SW 1271 (cell line): ENCODE measurements around the gene COL25A1.
"Not testable (repeated sequence)": the region's sequence is repeated elsewhere in the genome, so short reads cannot be mapped to it uniquely, and the experiment has no call there.

Experiments used
- DNase-seq, 2 experiments: peaks; one replicate each; lab custom pipeline; 2025; lab: John Stamatoyannopoulos, UW

The COL25A1 gene

DNA sequence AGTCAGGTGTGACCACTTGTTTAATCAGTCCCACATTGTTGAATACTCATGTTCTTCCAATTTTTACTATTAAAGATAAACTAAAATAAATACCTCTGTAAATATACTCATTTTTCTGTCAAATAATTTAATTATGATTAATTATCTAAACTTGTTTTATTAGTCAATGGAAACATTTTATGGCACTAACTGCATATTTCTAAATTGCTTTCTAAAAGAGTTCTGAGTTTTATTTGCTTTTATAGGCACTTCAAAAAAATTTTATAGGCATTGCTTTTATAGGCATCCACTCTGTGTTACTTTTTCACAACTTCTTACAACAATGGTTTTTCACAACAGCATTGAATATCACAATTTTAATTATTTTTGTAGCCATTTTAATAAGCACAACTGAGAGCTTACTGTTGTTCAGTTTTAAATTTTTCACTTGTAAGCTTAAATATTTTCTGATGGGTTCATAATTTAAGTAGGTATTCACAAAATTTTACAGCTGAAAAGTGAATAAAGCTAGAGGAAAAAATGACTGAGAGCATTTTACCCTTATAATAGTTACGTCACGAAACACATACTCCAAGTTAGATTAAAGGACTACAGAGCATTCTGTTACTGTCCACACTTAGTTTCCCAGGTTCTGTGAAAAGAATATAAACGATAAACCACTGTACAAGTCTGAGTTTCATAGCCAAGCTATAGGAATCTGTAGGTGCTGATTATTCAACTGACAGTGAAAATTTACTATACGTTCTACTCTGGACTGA lies 398.8 kb downstream of the COL25A1 start:
- no peak for DNase-seq

DNA sequence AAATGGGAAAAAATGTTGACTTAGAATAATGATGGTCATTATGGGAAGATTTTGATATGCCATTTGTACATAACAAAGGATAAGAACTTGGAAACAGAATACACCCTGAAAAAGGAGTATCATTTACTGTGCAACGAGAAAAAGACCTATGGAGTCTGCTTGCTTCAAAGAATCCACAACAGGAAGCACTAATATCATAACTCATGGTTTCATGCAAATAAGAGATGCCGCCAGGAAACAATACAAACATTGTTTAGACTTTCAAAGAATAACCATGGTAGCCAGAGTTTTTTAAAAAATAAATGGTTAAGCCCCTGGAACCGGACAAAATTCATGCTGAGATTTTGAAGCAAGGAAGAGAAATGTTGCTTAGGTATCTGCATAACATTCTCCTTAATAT lies 399.7 kb downstream of the COL25A1 start:
- DNase-seq = no peak

DNA sequence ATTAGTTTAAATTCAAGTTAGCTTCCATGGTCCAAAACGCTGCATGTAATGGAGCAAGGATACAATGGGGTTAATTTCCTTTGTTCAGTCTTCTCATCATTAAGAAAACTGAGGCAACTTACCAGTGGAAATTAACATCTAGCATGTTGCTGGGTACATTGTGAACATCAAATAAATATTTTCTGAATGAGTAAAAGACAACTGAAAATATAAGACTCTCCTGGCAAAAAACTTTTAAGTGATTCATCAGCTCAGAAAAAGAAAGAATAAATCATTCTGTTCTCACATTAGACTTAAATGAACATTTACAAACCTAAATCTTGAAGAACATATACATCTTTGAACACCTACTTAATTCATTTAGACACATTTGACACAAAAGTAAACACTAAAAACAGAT lies 401.2 kb downstream of the COL25A1 start:
- no peak for DNase-seq

DNA sequence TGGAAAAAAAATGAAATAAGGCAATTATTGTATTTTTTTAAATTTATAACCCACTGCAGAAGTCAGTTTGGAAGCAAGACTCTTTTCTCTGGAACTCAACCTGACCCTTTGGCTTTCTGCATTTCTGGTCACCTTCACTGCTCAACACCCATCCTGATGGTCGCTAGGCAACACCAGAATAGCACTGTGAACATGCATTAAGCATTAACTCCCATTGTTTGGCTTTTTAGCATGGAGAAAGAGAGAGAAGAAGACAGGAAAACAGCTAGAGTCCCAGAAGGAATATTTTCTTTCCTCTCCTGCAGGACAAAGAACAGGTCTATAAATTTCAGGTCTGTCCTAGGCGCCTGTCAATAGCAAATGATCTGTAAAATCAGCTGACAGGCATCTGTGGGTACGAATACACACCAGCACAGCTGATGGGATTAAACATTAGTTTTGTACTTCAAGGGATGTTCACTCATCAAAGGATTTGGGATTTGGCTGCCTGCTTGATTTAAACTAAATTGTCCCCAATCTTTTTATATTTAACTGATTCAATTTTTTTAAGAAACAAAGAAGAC lies 402.4 kb downstream of the COL25A1 start:
- no peak for DNase-seq

DNA sequence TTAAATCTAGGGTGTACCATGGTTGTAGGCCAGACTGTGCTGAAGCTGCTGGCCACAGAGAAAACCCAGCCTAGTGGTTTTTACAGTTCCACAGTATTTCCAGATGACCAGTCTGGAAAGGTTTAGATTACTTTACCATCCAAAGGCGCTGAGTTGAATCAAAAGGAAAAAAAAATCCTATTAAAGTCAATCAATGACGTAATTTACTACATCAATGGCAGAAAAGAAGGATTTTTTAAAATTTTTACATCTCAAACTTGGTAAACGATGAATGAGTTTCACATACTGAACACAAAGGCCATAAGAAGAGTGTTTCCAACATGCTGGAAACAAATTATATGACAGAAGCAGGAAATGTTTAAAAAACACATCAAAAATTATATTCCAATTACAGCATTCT lies 409.0 kb downstream of the COL25A1 start:
- no peak for DNase-seq

DNA sequence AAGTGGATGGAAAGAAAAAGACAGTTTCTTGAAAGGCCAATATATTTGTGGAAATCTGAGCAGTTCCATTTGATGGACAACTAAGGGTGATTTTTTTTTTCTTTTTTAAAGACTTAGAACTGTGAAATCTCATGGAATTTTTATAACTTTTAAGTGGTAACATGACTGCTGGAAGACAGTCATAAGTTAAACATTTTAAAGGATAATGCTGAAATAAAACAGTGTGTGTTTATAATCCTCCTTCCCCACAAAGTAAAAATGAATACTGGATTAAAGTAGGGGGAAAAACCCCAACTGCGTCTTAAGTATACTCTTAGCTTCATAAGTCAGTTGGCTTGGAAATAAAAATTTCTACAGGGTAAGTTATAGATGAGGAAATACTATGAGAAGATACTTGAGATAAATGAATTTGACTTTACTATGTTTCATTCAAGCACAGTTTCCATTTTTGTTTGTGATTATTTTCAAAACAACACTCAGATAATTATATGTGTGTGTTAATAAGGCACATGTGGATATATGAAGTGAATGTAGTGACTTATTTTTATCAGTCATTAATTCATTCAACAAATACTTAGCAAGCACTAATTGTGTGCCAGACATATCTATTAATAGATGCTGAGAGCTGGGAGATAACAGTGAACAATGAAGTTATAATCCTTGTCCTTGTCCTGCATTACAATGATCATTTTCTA lies 410.4 kb downstream of the COL25A1 start:
- DNase-seq = no peak

DNA sequence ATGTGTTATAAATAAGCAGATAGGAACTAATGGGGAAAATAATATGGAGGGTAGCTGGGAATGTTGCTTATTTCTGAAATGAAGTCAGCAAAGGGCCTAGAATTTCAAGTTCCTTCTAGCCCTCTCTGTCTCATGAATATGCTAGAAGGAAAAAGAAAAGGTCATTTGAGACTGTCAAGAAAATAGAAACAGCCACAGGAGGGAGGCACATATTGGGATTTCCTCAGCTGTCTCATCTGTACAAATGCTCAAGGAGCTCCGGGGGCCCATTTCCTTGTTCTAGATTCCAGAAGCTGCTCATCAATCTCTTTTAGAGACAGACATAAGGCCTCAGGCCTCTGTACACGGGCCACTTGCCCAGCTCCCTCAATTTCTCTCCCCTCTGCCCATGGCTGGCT lies 412.0 kb downstream of the COL25A1 start:
- no peak for DNase-seq

DNA sequence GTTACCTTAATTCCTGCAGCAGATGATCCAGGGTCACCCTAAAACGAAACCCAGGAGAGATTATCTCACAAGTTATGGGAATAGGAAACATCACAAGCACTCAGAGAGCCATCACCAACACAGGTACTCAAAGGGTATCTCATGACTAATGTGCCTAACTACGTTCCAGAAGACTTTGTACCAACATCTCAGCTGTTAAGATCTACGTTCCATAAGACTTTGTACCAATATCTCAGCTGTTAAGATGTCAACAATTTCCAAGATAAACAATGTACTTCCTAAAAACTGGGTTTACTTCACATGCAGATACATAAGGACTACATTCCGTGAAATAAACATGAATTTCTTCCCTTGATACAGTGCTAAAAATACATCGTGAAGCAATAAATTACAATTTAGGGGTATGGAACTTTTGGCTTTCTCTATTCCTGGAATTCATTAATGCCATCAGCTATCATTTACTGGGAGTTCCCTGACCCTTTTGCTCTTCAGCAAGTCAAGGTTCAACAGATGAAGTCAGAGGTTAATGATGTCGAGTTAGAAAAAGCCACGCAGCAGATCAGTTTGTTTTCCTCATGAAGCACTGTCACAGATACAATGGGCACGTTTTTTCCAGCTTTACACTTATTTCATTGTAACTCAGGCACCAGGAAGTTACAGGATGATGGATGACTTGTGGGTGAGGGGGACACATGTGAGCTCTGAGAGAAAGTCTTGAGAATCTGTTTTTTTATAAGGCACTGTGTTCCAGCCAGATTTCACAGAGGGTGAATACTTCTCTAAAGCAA lies 412.6 kb downstream of the COL25A1 start:
- DNase-seq = no peak

DNA sequence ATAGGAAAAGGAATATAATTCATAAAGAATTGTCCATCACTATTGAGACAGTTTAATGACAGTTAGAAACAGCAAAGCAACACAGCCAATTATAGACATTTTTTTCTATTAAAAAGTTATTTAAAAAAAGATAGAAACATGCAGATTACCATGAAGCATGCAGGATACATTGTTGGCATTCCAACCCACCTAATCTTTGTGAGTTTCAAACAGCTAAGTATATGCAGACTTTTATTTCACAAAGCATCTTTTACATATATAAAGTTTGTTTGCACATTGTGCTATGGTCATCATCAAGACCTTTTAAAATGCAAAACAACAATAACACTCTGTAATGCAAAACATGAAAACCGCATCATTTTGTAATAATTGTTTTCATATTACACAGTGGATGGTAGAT lies 413.7 kb downstream of the COL25A1 start:
- DNase-seq = no peak

DNA sequence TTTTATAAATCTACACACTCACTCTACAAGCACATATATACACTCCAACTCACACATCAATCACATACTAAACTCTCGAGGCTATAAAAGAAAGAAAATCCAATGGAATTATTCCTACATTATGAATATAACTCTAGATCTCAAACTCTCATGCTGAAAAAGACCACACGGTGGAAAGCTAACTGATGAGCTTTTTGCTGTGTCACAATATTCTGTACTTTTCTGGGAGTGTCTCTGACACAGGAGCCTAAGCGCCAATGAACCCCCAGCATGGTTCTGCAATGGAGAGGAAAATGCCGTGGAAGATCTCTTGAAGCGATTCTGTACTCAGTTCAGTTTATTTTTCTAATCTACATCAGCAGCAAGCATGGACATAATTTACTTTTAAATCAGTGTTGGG lies 415.4 kb downstream of the COL25A1 start:
- no peak for DNase-seq

DNA sequence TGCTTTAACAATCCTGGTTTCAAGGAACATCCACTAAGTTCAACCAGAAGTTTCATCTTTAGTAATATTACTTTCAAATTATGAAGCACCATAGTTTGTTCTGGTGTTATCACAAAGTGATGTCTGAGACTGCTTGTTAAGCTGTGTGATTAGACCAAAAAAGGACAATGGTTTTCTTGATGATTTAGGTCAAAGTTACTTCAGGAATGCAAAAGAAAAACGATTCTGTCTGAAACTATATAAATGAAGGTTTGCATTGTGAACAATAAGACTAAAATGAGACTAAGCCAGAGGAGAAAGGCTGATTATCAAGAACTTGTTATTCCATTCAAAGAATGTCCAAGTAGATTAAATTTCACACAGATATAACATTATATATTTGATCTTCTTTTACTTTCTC lies 417.2 kb downstream of the COL25A1 start:
- DNase-seq = no peak

DNA sequence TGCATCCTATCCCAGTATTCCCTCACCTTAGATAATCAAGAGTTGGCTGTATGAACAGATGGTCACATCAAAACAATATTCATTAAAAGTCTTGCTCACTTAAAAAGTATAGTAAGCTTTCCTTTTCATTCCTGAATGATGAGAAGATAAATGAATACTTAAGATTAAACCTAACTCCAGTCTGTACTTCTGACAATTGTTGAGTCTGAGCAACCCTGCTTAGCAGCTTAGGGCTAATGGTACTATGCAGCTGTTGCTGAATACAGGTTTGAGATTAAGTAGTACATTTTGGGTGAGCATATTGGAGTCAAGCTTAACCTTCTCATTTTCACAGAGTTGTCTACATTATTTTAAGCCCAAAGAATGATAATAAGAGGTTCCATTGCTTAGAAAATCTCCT lies 417.9 kb downstream of the COL25A1 start:
- no peak for DNase-seq

DNA sequence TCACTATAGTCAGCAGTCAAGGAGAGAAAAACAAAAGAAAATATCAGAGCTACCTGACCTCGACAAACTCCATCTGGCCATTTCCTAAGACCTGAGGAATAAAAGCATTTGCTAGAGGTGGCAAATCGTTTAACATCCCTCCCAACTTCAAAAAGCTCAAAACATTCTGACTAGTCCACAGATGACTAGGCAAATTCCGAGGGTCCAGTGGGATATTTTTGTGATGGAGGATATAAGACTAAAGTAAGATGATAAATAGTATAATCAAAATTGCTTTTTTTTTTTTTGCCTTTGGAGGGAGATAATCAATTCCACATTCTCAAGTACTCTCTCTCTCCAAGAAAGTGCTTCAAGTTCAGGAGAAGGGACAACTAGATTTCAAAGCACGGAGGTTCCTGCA lies 420.5 kb downstream of the COL25A1 start:
- no peak for DNase-seq

DNA sequence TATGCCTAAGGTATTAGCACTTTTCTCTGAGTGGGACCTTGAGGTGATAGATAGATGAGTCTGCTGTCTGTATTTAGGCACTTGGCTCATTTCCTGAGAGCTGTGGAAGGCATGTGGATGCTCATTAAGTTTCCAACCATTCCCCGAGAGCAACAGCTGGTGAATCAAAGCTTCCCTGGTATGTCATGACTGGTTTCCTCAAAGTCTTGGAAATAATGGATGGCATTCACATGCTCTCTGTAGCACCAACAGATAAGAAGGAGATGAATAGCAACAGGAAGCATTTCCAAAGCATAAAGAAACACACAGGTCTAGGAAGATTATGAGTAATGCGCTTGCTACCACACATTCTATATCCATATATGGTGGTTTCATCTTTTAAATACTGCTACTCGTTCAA lies 421.3 kb downstream of the COL25A1 start:
- no peak for DNase-seq

DNA sequence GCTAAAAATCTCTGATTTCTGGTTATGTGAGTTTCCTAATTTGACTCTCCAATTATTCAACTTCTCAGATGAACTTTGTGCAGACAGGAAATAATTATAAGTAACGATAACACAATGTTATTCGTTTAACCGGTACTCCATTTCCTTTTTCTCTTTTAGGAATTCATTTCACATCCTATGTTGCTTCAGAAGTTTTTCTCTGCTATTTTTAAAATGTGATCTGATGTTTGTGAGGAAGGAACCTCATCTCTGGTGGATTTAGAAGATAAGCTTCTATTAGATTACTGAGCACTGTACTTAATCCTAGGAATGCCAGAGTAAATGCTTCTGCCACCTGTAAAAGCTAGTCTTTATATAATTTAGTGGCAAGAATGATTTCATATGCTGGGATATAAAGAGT lies 423.7 kb downstream of the COL25A1 start:
- no peak for DNase-seq

DNA sequence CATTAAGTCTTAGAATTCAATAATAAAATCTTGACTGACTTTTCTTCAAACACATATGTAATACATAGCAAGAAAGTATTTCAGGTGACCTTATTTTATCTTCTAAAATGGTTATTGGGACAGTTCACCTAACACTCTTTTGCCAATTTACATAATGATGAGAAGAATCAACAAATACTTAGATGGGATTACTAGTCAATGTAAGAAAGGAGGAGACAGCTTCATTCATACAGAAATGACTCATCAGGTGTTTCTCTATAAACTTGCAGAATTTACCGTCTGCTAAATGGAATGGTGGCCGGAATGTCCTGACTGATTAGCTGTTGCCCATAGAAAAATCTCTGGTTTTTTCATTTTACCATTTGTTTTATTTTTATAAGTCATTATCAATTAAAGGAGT lies 424.6 kb downstream of the COL25A1 start:
- no peak for DNase-seq

DNA sequence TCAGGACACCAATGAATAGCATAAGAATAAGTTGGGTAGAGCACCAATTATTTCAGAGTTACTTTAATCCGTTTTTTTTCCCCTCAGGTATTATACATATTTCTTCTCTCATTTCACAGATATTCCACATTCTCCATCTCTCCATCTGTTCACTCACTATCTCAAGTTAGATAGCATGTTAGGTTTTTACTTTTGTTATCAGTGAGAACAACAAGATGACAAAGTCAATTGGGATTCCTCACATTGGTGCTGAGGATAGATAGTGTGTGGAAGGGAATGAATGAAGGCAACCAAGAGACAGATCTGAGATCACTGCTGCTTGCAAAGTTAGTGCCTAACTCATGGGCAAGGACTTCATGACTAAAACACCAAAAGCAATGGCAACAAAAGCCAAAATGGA lies 427.7 kb downstream of the COL25A1 start:
- no peak for DNase-seq

DNA sequence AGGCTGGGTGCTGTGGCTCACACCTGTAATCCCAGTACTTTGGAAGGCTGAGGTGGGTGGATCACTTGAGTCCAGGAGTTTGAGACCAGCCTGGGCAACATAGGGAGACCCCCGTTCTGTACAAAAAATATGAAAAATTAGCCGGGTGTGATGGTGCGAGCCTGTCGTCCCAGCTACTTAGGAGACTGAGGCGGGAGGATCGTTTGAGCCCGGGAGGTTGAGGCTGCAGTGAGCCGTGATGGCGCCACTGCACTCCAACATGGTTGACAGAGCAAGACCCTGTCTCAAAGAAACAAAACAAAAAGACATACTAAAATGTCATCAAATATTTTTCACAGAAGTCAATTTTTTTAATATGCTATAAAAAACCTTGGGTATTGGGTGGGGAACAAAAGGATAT lies 432.5 kb downstream of the COL25A1 start:
- not testable (repeated sequence) for DNase-seq

DNA sequence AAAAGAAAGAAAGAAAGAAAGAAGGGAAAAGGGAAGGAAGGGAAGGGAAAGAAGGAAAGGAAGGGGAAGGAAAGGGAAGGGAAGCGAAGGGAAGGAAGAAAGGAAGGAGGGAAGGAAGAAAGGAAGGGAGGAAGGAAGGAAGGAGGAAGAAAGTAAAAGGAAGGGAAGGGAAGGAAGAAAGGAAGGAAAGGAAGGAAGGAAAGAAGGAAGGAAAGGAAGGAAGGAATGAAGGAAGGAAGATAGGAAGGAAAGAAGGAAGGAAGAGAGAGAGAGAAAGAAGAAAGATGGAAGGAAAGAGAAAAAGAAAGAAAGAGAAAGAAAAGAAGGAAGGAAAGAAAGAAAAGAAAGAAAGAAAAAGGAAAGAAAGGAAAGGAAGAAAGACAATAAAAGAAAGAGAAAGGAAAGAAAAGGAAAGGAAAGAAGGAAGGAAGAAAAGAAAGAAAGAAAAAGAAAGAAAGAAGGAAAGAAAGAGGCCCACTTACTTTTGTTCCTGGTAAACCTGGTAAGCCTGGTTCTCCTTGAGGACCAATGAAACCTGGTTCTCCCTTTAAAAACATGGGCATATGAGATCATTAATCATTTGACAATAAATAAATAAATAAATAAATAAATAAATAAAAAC lies 433.7 kb downstream of the COL25A1 start:
- no peak for DNase-seq

DNA sequence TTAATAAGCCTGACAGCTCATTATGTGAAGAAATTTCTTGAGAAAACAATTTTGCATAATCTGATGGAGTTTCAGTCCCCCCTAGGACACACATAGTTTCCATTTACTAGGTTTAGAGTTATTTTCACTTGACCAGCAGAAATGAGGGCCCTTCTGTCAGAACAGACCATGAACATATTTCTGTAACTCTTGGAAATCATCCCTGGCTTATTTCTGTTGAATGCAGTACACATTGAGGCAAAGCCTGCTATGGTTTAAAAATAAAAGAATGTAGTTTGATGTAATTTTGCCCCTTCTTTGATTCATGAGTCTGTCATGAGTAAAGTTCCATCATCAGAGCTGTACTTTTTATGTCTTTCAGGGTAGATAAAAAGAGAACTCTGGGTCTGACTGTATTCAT lies 435.0 kb downstream of the COL25A1 start:
- DNase-seq = no peak

DNA sequence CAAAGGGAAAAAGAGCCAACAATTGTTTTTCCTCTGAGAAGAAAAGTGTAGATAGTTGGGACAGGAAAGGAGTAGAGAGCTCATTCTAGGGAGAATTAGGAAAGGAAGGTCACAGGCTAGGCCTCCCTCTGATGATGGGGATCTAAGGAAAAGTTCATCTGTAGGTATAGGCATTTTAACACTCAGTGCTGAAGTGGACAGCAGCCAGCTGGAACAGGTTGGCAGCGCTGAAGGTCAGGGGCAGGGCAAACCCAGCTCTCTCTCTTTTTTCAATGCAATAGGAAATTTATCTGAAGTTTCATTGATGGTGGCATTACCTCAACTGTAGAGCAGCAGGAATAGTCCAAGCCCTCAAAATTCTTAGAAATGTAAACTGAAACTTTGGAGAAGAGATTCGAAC lies 441.1 kb downstream of the COL25A1 start:
- no peak for DNase-seq

DNA sequence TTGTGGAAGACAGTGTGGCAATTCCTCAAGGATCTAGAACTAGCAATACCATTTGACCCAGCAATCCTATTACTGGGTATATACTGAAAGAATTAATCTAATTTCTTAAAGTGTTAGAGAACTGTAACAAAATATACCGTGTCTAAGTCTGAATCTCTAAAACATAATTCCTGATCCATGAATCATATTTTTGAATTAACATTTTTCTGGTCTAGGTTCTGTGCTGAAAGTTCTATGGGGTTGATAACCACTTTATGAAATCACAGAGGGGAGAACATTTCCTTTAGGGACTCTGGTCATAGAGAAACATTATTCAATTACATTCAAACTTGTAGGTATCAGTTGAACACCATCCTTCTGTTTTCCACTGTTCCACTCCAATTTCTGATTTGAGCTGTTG lies 447.7 kb downstream of the COL25A1 start:
- DNase-seq = no peak
